Gastrocnemius medialis (tissue), 4 donors: ENCODE measurements around the gene EFEMP2.

Experiments
- CTCF ChIP-seq, 5 experiments: fragments of 450-650 bp in 3 of 5; fragments of 200-600 bp in 2 of 5; sonication (generic) in 2 of 5; IDR thresholded peaks in 4 of 5; conservative IDR thresholded peaks in 1 of 5; 1 replicate in 4 of 5; 2 replicates in 1 of 5; pipeline ENCODE4 v1.5.1; 2016 to 2019; ENCODE audit warnings: antibody characterized with exemption in 5 of 5, mild to moderate bottlenecking in 3 of 5, moderate library complexity in 3 of 5
- POLR2A ChIP-seq, 2 donors: fragments of 450-650 bp; IDR thresholded peaks; one replicate each; pipeline ENCODE4 v1.6.1; 2017; ENCODE audit warnings: antibody characterized with exemption in 2 of 2, mild to moderate bottlenecking in 2 of 2, moderate library complexity in 2 of 2

GRCh38 chr11:65849771-65850216 lies 22.8 kb downstream of the EFEMP2 start:
- no peak for TF ChIP-seq POLR2A (IDR thresholded peaks at IDR 0.05)
- no peak for TF ChIP-seq CTCF (IDR thresholded peaks at IDR 0.05 in 4 of 5, conservative IDR thresholded peaks at IDR 0.05 in 1 of 5)
